Activated CD8-positive, alpha-beta memory T cell treated with anti-CD3 and anti-CD28 coated beads for 48 hours (primary cell): ENCODE measurements around the gene AQP5.

ENCODE experiments used
- DNase-seq, 3 experiments: peaks; one replicate each; pipeline ENCODE4 v3.0.0-alpha.2; 2020; ENCODE audit warnings: low read depth in 2 of 3, low spot score in 2 of 3

AQP5 gene

GRCh38 chr12:49961111-49961922 lies at the start of gene AQP5:
TSS of gene AQP5 (plus strand) at chr12:49961872. CDS start at chr12:49962018, 146 bp downstream.
- no peak for DNase-seq

GRCh38 chr12:49912345-49913255 lies 49.1 kb upstream of the AQP5 start:
- no peak for DNase-seq

- DNase-seq: no peak
Observed at GRCh38 chr12:49916129-49916919, 45.3 kb upstream of the AQP5 start.

- DNase-seq: no peak
Observed at GRCh38 chr12:49917166-49917787, 44.4 kb upstream of the AQP5 start.

GRCh38 chr12:49917788-49918173 lies 43.9 kb upstream of the AQP5 start:
- DNase-seq: no peak

GRCh38 chr12:49920241-49920914 lies 41.3 kb upstream of the AQP5 start:
- DNase-seq: no peak

GRCh38 chr12:49920915-49921286 lies 40.8 kb upstream of the AQP5 start:
- DNase-seq: no peak

GRCh38 chr12:49921299-49921698 lies 40.4 kb upstream of the AQP5 start:
- no peak for DNase-seq

GRCh38 chr12:49921936-49922335 lies 39.7 kb upstream of the AQP5 start:
- no peak for DNase-seq

- DNase-seq: no peak
Observed at GRCh38 chr12:49922349-49923034, 39.2 kb upstream of the AQP5 start.

GRCh38 chr12:49923035-49923644 lies 38.5 kb upstream of the AQP5 start:
- DNase-seq: no peak

GRCh38 chr12:49923880-49924556 lies 37.7 kb upstream of the AQP5 start:
- DNase-seq: no peak

GRCh38 chr12:49924628-49925246 lies 36.9 kb upstream of the AQP5 start:
- DNase-seq: no peak

- DNase-seq: no peak
Observed at GRCh38 chr12:49925433-49926204, 36.1 kb upstream of the AQP5 start.

- no peak for DNase-seq
Observed at GRCh38 chr12:49928471-49928870, 33.2 kb upstream of the AQP5 start.

GRCh38 chr12:49929581-49929980 lies 32.1 kb upstream of the AQP5 start:
- no peak for DNase-seq

- DNase-seq: no peak
Observed at GRCh38 chr12:49930515-49931288, 31.0 kb upstream of the AQP5 start.
